Lung microvascular endothelial cell (primary cell): ENCODE results near the gene ENDOU. TPM values are rescaled to one million over a fixed set of nuclear protein-coding genes. Genes with fewer than 3 reads are reported as not detected.

Experiments
- DNase-seq, 2 donors: peaks; one replicate each; pipeline versions ENCODE4 v3.0.0 to v3.0.0-alpha.2; 2010; ENCODE audit warnings: low read depth in 2 of 2
- total RNA-seq: library from RNA; depleted of rRNA; stranded (reverse); fragments of >200 nt; gene quantifications from 2 replicates; pipeline ENCODE4 v1.2.1, GENCODE V29; 2014

ENDOU gene, protein sequence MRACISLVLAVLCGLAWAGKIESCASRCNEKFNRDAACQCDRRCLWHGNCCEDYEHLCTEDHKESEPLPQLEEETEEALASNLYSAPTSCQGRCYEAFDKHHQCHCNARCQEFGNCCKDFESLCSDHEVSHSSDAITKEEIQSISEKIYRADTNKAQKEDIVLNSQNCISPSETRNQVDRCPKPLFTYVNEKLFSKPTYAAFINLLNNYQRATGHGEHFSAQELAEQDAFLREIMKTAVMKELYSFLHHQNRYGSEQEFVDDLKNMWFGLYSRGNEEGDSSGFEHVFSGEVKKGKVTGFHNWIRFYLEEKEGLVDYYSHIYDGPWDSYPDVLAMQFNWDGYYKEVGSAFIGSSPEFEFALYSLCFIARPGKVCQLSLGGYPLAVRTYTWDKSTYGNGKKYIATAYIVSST
- under 0.01 TPM in 1 of 2 replicates, not detected in the other for total RNA-seq

DNA sequence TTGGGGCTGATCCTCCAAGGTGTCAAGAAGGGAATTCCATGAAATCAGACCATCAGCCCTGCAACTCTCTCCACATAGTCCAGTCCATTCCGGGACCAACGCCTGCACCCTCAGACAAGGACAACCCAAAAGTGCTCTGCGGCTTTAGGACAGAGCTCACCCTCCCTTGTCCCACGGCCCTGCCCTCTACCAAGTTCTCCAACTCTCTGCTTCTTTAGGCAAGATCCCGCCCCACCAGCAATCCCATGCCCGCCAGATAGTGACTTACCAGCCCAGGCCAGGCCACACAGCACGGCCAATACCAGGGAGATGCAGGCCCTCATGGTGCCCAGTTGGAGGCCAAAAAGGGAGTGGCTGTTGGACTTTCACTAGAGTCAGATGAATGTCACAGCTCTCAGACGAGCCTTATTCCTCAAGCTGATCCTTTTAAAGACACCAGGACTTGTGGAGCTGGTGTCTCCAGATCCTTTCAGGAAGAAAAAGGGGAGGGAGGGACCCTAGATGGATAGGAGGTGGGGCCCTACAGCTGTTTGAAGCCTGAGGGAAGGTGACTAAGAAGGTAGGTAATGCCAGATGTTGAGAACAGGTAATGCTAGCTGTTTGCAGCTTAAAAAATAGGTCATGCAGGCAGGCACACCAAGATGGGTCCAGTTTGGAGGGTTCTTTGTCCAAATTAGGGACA, at the start of gene ENDOU:
Gene ENDOU (minus strand): TSS at position 400 of the 682 bp plus-strand sequence. CDS start 77 bp downstream, at position 323.
- DNase-seq = no peak

DNA sequence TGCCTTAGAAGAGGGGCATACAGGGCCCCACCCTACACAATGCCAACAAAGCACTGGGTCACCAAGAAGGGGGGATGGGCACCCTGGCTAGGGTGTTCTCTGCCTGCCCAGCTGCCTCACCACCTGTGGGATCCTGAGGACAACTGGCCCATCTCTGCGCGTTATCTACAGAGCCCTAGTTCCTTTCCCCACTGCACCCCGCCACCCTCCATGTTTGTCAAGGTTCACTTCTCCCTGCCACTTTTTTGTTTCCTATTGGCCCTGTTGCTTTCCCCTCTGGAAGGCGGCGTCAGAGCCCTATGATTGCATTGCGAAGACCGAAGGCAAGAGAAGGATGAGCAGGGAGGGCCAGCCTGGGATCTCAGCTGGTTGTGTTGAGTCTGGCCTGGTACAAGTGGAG, 49.4 kb upstream of the ENDOU start:
- no peak for DNase-seq

DNA sequence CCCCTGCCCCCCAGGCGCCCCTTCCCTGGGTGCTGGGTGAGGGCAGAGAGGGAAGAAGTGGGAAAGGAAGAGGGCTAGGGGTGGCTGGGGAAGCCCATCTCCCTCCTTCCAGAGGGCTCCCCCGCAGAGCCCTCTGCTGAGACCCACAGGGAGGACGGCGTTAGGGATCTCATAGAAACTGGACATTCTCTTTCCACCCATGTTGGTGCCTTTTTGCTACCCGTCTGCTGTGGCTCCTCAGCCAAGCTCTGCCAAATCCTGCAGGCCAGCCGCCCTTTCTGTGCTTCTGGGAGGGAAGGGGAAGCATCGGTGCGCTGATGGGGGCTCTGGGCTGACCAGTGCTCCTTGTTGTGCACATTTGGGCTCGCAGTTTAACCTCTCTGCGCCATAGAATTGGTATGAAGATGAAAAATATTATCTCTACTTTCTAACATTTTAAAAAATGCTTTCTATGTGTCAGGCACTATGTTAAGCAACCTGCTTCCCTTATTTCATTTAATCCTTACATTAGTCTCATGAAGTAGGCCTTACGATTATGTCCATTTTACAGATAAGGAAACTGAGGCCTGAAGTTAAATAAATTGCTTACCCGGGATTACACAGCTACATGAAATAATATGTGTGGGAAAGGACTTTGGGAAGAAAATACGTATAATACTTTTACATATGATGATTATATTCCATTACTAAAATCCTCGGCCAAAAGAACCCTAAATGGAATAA, 48.7 kb upstream of the ENDOU start:
- no peak for DNase-seq

DNA sequence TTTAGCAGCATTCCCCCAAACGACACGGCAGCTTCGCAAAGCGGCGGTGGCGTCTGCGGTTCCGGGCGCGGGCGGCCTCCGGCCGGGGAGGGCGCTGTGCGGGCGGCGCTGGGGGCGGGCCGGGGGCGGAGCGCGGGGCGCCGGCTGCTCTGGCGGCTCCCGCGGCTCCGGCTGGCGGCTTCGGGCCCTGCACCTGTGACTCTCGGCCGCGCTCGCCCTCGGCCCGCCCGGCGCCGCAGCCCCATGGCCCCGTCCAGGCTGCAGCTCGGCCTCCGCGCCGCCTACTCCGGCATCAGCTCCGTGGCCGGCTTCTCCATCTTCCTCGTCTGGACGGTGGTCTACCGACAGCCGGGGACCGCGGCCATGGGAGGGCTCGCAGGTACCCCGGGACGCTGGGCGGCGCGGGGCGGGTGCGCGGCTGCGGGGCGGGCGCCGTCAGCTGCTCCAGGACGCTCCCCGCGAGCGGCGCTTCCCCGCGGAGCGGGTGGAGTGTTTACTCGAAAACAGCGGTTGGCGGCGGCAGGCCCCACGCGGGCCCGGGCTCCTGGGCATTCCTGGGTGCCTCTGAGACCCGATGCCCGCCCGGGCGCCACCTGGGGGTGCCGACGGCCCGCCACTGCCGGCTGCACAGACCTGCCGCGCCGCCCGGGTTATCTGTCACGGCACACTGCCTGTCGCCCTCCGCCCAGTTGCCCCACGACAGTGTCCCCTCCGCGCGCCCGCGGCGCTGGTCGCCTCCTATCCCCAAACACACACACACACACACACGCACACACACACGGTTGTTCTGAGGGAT, 48.0 kb upstream of the ENDOU start, which contains the start of gene SLC48A1:
Gene SLC48A1 (plus strand): TSS at position 177 of the 796 bp plus-strand sequence. CDS start 67 bp downstream, at position 244.
- DNase-seq = peak; percentile 75 to 80

DNA sequence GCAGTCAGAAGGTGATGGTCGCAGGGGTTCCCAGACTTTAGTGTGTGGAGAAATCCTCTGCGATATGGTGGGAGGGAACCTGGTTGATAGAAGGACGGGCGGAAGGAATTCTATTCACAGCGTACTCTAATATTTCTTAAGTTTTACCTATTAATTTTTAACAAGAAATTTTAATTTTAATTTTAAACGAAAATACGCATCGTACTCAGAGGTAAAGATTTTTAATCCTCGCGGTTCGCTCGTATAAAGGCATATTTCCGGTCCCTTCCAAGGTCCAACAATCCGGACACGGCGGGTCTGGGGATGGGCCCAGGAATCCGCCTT, 47.4 kb upstream of the ENDOU start:
- DNase-seq = no peak

DNA sequence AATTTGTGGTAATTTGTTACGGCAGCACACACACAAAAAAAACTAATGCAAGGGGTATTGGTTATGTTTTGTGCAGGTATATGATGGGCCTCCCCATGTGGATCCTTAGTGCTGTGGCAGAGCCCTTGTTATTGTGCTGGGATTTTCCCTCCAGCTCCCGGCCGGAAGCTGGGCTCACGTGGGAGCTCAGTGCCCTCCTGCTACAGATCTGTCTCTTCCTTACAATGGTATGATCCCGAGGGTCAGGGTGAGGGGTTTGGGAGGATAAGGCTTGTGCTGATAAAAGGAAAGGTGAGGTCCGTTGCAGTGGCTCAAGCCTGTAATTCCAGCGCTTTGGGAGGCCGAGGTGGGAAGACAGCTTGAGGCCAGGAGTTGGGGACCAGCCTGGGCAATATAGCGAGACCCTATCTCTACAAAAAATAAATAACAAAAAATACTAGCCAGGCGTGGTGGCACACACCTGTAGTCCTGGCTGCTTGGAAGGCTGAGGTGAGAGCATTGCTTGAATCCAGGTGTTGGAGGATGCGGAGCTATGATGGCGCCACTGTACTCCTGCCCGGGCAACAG, 46.9 kb upstream of the ENDOU start:
- peak in 1 of 2 donors; percentile 37 for DNase-seq

DNA sequence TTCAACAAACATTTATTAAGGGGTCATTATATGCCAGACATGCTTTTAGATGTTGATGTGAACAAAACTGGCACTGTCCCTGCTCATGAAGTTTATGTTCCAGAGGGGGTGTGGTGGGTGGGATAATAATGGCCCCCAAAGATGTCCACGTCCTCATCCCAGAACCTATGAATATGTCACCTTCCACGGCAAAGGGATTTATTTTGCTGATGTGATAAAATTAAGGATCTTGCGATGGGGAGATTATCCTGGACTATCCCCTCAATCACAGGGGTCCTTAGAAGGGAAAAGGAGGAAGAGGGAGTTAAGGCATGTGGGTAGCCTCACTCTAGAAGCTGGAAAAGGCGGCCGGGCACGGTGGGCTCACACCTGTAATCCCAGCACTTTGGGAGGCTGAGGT, 46.0 kb upstream of the ENDOU start:
- no peak for DNase-seq

DNA sequence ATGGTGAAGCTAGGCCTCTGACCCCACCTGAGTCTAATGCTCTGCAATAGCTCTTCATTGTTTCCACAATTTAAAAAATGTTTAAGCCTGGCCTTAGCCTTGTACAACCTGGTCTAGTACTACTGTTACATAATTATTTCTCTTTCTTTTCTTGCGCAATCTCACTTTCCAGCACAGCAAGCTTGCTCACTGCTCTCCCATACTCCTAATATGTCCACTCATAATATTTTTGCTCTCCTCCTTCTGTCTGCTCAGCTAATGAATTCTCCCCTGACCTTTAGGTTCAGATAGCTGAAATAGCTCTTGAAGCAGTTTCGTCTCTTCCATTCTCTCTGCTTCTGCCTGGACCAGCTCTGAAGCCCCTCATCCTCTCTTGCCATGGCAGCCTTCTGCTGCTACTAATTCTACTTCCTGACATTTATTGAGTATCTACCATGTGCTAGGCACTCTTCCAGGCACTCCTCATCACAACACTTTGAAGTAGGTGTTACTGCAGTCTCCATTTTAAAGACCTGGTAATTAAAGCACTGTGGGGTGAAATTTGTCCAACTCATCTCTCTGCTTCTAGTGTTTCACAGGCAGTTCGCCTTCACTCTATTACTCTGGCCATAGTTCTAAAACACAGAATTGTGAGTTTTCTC, 44.9 kb upstream of the ENDOU start:
- DNase-seq = no peak

DNA sequence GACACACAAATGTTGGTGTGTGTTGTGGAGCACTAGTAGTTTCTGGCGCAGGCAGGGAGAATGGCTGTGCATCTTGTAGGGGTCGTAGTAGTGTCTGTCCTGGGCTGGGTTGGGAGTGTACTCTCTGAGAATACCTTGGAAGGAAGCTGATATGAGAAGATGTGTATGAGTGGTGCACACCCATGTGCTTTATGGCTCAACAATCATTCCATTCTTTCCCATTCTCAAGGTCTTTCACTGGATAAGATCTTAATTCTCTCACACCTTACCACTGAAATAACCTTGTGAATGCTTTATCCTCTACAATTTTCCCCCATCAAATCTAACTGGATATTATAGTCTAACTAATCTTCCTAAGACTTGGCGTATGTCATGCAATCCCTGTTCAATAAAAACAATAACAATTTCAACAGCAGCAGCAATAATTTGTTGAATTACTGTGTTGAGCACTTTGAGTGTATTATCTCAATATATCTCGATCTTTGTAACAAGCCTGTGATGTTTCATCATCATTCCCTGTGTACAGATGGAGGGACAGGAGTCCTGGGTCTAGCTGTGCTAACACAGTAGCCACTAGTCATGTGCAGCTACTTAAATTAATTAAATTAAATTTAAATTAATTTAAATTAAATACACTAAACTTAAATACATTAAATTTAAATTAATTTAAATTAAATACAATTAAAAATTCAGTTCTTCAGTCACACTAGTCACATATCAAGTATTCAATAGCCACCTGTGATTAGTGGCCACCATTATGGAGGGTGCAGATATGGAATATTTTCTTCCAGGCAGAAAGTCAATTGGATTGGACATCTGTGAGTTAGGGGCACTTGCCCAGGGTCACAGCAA, 44.2 kb upstream of the ENDOU start:
- DNase-seq = no peak

DNA sequence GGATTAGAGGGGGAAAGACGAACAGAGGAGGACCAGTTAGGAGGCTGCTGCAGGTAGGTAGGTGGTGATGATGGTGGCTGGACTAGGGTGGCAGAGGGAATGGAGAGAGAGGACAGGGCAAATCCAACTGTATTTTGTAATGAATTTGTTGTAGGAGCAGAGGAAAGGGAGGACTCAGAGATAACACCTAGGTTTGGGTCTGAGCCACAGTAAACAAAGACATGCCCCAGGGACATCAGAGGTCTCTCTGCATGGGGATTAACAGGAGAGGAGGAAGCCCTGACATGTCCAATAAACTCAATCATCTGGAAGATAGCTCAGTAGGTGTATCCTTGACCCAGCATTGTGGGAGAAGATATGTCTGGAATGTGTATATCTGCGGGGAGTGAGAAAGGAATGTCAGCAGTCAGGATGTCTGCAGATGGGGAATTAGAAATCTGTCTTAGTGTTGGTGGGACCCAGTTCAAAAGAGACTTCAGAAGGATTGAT, 43.1 kb upstream of the ENDOU start:
- DNase-seq = no peak

DNA sequence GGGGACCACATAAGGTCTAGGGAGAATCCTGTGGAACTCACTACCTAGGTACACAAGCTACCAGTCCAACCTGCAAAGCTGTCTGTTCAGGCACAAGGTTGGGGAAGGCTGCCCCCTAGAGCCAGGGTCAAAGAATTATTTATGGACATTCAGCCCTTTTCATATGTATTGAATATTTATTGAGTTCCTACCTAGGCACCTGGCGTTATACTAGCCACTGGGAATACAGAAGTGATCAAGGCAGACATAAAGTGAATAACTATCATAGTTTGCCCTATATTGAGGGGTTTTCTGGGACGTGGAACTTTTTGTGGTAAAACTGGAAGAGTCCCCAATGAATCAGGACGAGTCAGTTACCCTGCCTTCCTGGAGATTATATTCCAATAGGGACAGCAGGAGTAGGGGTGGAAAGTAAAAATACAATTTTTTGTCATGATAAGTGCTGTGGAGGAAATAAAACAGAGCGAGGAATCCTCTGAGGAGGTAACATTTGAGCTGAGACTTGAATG, 42.0 kb upstream of the ENDOU start:
- DNase-seq = peak; percentile 81 to 84

DNA sequence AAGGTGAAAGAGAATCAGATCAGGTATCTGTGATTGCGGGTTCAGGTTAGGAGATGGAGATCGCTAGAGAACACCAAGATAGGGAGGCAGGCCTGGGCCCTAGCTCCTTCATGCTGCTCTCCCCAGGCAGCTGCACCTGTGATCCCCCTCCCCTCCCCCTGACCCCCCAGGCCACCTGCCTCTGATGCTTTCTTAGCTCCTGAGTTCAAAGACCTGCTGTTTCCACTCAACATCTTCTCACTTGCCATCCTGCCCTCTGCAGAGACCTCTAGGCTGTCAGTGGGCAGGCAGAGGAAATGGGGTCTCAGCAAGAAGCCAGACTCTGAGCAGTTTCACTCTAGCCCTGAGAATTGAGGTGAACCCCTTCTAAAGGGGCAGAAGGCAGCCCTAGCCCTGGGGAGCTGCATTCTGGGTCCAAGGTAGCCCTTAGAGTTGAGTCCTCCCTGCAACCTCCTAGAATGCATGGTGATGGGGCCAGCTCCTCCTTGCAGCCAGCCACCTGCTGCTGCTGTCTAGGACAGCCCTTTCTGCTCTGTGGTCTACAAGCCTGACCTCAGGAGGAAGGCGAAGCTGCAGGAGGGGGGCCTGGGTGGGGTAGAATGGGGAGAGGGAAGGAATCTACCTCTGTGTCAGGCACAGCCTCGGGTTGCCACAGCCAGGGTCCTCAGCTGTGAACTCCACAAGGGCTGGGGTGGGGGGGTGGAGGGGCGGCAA, 41.4 kb upstream of the ENDOU start:
- DNase-seq = no peak

DNA sequence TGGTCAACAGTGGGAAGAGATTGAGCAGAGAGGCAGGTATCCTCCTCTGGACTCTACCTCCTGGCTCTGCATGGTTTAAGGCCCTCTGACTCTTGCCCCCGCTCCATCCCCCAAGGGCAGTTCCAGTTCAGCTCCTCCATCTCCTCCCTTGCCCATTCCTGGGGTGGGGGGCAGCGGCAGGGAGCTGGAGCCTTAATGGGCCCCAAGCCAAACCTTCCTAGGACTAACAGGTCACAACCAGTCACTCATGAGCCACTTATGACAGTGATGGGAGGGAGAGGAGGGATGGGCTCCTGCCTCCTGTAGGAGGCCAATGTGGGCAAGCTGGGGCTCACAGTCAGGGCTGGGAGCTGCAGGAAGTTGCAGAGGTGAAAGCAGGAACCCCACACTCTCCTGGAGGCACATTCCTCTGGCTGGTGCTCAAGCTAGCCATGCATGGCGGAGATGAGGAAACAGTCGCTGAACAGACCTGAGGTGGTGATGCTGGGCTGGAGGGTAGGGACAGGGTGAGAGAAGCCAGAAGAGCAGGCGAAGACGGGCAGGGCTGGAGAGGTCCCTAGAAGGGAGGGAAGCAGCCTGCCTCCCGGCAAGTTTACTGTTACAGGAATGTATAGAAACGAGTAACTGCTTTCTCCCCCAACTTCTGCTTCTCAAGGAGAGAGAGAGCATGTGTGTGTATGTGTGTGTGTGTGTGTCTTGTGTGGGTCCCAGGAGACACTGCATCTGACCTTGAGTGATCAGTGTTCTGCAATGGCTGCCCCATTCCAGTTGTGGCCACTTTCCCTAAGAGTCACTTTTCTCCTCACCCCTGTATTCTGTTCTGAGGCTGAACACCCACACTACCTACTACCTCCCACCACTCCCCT, 38.4 kb upstream of the ENDOU start:
- no peak for DNase-seq

DNA sequence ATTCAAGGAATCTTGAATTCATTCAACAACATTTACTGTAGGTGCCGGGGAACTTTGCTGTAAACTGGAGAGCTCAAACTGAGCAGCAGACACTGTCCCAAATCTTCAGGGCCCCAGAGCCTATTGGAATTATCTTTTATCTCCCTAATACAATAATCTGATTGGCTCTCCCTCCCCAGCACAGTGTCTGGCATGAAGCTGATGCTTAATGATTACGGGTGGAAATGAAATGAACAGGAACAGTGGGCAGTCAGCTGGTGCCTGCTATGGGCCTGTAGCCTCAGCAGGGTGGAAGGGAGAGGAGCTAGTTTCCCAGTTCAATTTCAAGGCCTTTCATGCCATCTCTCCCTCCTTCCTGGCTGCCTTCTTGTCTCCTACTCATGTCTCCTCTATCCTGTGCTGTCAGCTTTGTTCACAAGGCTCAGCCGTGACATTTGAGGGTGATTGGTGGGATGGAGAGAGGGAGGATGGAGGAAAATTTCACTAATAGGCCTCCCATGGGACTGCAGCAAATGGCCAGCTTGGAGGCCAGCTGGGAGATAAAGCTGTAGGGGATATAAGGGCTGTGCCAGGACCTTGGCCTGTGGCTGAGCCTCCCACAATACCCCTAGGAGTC, 37.7 kb upstream of the ENDOU start:
- no peak for DNase-seq

DNA sequence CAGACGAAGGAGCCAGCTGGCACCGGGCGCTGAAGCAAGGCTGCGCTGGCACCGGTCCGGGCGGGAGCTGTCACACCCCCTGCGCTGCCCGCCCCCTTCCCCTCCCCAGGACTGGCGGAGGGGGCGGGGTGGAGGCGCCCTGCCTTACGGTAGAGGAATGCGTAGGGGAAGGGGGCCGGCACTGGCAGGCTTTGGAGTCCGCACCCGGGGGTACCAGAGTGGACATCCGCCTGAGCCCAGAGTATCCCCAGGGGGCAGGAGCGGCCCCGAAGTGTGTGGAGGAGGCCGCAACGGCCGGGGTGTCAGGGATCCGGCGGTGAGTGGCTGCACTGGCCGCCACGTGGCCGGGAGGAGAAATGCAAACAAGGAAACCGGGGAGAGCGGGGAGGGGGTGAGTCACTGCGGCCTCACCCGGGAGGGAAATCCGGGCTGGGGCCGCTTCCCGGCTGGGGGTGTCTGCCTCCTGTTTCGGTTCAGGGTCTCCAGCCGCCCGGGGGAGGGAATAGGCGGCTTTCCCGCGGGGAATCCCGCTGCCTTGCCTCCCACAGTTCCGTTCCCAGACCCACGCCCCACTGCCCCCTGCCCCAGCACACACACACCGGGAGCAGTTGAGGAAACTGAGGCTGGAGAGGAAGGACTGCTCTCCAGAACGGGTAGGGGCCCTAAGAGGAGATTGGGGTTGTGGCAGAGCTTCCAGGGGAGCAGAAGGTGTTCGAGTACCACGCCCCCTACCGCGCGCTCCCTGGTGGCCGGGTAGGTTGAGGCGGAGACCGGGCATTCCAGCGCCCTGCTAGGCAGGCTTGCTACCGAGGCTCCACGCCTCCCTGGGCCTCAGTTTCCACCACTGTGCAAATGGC, 33.8 kb upstream of the ENDOU start, which contains the start of gene RAPGEF3:
Gene RAPGEF3 (minus strand): TSS at position 47 of the 857 bp plus-strand sequence. CDS start 324 bp downstream, outside the sequence.
- peak; percentile 94 to 95 for DNase-seq

DNA sequence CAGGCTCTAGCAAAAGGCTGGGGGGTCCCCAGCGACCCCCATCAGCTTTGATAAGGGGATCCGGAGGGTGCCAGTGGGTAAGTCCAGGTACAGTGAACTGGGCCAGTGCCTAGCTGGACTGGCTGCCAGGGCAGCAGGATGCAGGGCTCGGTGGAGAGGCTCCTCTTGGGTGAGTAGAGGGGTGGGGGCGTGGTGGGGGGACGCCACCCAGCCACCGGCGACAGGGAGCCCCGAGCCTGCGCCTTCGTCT, 33.2 kb upstream of the ENDOU start:
- DNase-seq = no peak
